Measurements from ENCODE around the gene UBQLN3.

- TF ChIP-seq POLR2AphosphoS5 (IDR thresholded peaks at IDR 0.05; ENCODE audit: low read depth, low read length) (no peak), POLR2A (IDR thresholded peaks at IDR 0.05; ENCODE audit: low read depth, low read length) (no peak), TAF1 (IDR thresholded peaks at IDR 0.05; ENCODE audit: borderline replicate concordance, low read depth, low read length) (no peak)
Measured at GRCh38 chr11:5516599-5516998, 6.8 kb upstream of the UBQLN3 start, which contains the start of gene UBQLNL.

Data from GM12892 (cell line).